Thyroid gland (tissue), 4 donors: ENCODE results near the gene CCN2. TPM values are rescaled to one million over a fixed set of nuclear protein-coding genes. Genes with fewer than 3 reads are reported as not detected.

Experiments used
- DNase-seq, 2 donors: peaks; one replicate each; pipeline ENCODE4 v3.0.0-alpha.2; 2019
- H3K27ac ChIP-seq, 3 donors: fragments of 200-600 bp; sonication (generic); 1 replicate in 2 of 3; 2 replicates in 1 of 3; pipeline ENCODE4 v1.5.1; 2016 to 2019; ENCODE audit warnings: mild to moderate bottlenecking in 1 of 3, moderate library complexity in 1 of 3
- H3K27me3 ChIP-seq: fragments of 200-600 bp; sonication (generic); one replicate; pipeline ENCODE4 v1.5.1; 2019
- H3K36me3 ChIP-seq, 2 donors: fragments of 200-600 bp; sonication (generic); one replicate each; pipeline ENCODE4 v1.5.1; 2016 to 2019
- H3K4me1 ChIP-seq, 2 donors: fragments of 200-600 bp; sonication (generic); one replicate each; pipeline ENCODE4 v1.5.1; 2017 to 2019
- H3K4me3 ChIP-seq, 3 donors: fragments of 200-600 bp; sonication (generic); replicated peaks in 1 of 3; 1 replicate in 2 of 3; 2 replicates in 1 of 3; pipeline ENCODE4 v1.5.1; 2016; ENCODE audit warnings: mild to moderate bottlenecking in 1 of 3
- H3K9me3 ChIP-seq: fragments of 200-600 bp; sonication (generic); one replicate; pipeline ENCODE4 v1.5.1; 2017
- CTCF ChIP-seq, 6 experiments: fragments of 200-600 bp in 3 of 6; fragments of 450-650 bp in 3 of 6; sonication (generic) in 3 of 6; IDR thresholded peaks; one replicate each; pipeline ENCODE4 v1.5.1; 2016 to 2019; ENCODE audit warnings: antibody characterized with exemption in 6 of 6, mild to moderate bottlenecking in 2 of 6, inconsistent platforms in 1 of 6, moderate library complexity in 1 of 6
- POLR2A ChIP-seq, 2 donors: fragments of 450-650 bp; IDR thresholded peaks; one replicate each; pipeline ENCODE4 v1.6.1; 2017; ENCODE audit warnings: antibody characterized with exemption in 2 of 2, mild to moderate bottlenecking in 2 of 2, moderate library complexity in 1 of 2
- WGBS, 2 donors: methylation state at CpG; one replicate each; pipeline ENCODE4 v1.1.5; 2017; 5-methylcytosine and 5-hydroxymethylcytosine counted together
- intact Hi-C: fragments of 100-400 bp; cut with DNase I; formaldehyde crosslinking; loops from one replicate; pipeline ENCODE4 v1.15.1; 2023
- total RNA-seq, 4 donors: library from RNA; depleted of rRNA; stranded (reverse); fragments of >200 nt; gene quantifications; one replicate each; pipeline ENCODE4 v1.2.3, GENCODE V29; 2016

The CCN2 gene
- total RNA-seq, 4 donors from 2014 or later, result 40.1 to 173 (median 137) TPM

GRCh38 chr6:131929976-131930375 lies 21.2 kb downstream of the CCN2 start:
- H3K4me3 ChIP-seq, result no peak overlapping the region
- TF ChIP-seq POLR2A (IDR thresholded peaks at IDR 0.05) (no peak), CTCF (IDR thresholded peaks at IDR 0.05) (no peak)
- H3K36me3 ChIP-seq, result no peaks in the 10 kb centered on the region
- H3K27me3 ChIP-seq, result no peaks in the 10 kb centered on the region
- intact Hi-C loops, result no loop called here
- no peaks in the 10 kb centered on the region for H3K9me3 ChIP-seq
- no peak overlapping the region for H3K27ac ChIP-seq
- no peak for DNase-seq
- H3K4me1 ChIP-seq, result no peaks in the 10 kb centered on the region
- 90 to 91% methylated on average over 1 of the region's 1 CpG for WGBS, 2 donors

GRCh38 chr6:131929264-131929663 lies 21.9 kb downstream of the CCN2 start:
- Histone ChIP-seq H3K9me3 (no peaks in the 10 kb centered on the region), H3K4me3 (no peak overlapping the region), H3K27me3 (no peaks in the 10 kb centered on the region), H3K36me3 (no peaks in the 10 kb centered on the region), H3K27ac (no peak overlapping the region), H3K4me1 (no peaks in the 10 kb centered on the region)
- no peak for DNase-seq
- intact Hi-C loops, result no loop called here
- 76 to 85% methylated on average over 2 of the region's 2 CpGs for WGBS, 2 donors
- TF ChIP-seq CTCF (IDR thresholded peaks at IDR 0.05) (no peak), POLR2A (IDR thresholded peaks at IDR 0.05) (no peak)

- no peaks in the 10 kb centered on the region for H3K27me3 ChIP-seq
- H3K4me3 ChIP-seq, result no peak overlapping the region
- no peaks in the 10 kb centered on the region for H3K36me3 ChIP-seq
- WGBS, 2 donors, result 16% methylated on average over 4 of the region's 4 CpGs
- H3K27ac ChIP-seq, result no peak overlapping the region
- intact Hi-C loops, result loop anchor here (5.0 kb wide), 2 partner anchors 237 to 297 kb away; no protein-coding TSS in a partner anchor
- no peaks in the 10 kb centered on the region for H3K4me1 ChIP-seq
- H3K9me3 ChIP-seq, result no peaks in the 10 kb centered on the region
- DNase-seq, result no peak
- TF ChIP-seq POLR2A (IDR thresholded peaks at IDR 0.05), result no peak
- TF ChIP-seq CTCF (IDR thresholded peaks at IDR 0.05), result peak in 5 of 6 experiments; percentile 15 to 75 (median 62)
Observed at GRCh38 chr6:131924881-131925474, 26.2 kb downstream of the CCN2 start.

GRCh38 chr6:131923356-131923755 lies 27.8 kb downstream of the CCN2 start:
- no peaks in the 10 kb centered on the region for H3K36me3 ChIP-seq
- WGBS, 2 donors, result 9% methylated on average over 2 of the region's 2 CpGs
- peak; percentile 62 to 67 for DNase-seq
- H3K27ac ChIP-seq, result no peak overlapping the region
- no peak overlapping the region for H3K4me3 ChIP-seq
- H3K9me3 ChIP-seq, result no peaks in the 10 kb centered on the region
- intact Hi-C loops, result loop anchor here (5.0 kb wide), 2 partner anchors 239 to 299 kb away; no protein-coding TSS in a partner anchor
- no peaks in the 10 kb centered on the region for H3K4me1 ChIP-seq
- no peaks in the 10 kb centered on the region for H3K27me3 ChIP-seq
- TF ChIP-seq CTCF (IDR thresholded peaks at IDR 0.05), result peak in 5 of 6 experiments; percentile 43 to 70 (median 64)
- TF ChIP-seq POLR2A (IDR thresholded peaks at IDR 0.05), result no peak

- Histone ChIP-seq H3K36me3 (no peaks in the 10 kb centered on the region), H3K27me3 (no peaks in the 10 kb centered on the region), H3K9me3 (no peaks in the 10 kb centered on the region), H3K27ac (no peak overlapping the region), H3K4me1 (no peaks in the 10 kb centered on the region), H3K4me3 (no peak overlapping the region)
- intact Hi-C loops, result loop anchor here (5.0 kb wide), 2 partner anchors 242 to 302 kb away; no protein-coding TSS in a partner anchor
- 86 to 88% methylated on average over 3 of the region's 3 CpGs for WGBS, 2 donors
- DNase-seq, result no peak
- TF ChIP-seq POLR2A (IDR thresholded peaks at IDR 0.05) (no peak), CTCF (IDR thresholded peaks at IDR 0.05) (no peak)
Observed at GRCh38 chr6:131920656-131921055, 30.5 kb downstream of the CCN2 start.
